GM12872 (cell line): Measurements from ENCODE around the gene KCNQ1OT1.

Experiments
- CTCF ChIP-seq: IDR thresholded peaks from 3 replicates; pipeline ENCODE4 v1.5.1; 2011; ENCODE audit warnings: low read depth, mild to moderate bottlenecking, low read length, moderate library complexity; ENCODE audit not compliant: insufficient read depth

The KCNQ1OT1 gene

GRCh38 chr11:2721210-2721916 is 21.6 kb upstream of the KCNQ1OT1 start:
- TF ChIP-seq CTCF = no peak

- no peak for TF ChIP-seq CTCF
Observed at GRCh38 chr11:2719831-2720590, 20.2 kb upstream of the KCNQ1OT1 start.

DNA sequence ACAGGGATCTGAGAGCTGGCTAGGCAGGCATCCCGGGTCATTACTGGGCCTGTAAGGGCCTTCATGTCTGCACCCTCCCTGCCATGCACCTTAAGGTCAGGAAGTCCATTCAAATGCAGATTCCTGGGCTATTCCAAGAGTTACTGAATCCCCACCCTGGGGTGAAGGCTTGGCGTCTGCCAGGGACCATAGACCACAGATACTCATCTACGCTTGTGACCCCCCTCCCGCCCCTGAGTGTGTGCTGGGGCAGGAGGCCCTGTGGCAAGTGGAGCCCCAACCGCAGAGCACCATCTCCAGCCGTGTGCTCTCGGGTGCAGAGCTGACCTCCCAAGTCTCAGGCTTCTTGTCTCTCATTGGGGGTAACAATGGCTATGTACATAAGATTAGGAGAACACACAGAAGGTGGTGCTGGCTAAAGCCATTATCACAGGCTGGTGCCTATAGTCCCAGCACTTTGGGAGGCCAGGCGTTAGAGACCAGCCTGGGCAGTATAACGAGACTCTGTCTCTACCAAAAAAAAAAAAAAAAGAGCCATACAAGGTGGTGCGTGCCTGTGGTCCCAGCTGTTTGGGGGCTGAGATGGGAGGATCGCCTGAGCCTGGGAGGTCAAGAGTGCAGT is 19.1 kb upstream of the KCNQ1OT1 start:
- TF ChIP-seq CTCF = no peak

GRCh38 chr11:2717561-2718325 is 17.9 kb upstream of the KCNQ1OT1 start:
- no peak for TF ChIP-seq CTCF

- no peak for TF ChIP-seq CTCF
Observed at GRCh38 chr11:2716376-2717095, 16.7 kb upstream of the KCNQ1OT1 start.

- TF ChIP-seq CTCF = no peak
Observed at GRCh38 chr11:2715716-2716350, 16.0 kb upstream of the KCNQ1OT1 start.
